Measurements from ENCODE around the gene RAB40B.

RAB40B gene

DNA sequence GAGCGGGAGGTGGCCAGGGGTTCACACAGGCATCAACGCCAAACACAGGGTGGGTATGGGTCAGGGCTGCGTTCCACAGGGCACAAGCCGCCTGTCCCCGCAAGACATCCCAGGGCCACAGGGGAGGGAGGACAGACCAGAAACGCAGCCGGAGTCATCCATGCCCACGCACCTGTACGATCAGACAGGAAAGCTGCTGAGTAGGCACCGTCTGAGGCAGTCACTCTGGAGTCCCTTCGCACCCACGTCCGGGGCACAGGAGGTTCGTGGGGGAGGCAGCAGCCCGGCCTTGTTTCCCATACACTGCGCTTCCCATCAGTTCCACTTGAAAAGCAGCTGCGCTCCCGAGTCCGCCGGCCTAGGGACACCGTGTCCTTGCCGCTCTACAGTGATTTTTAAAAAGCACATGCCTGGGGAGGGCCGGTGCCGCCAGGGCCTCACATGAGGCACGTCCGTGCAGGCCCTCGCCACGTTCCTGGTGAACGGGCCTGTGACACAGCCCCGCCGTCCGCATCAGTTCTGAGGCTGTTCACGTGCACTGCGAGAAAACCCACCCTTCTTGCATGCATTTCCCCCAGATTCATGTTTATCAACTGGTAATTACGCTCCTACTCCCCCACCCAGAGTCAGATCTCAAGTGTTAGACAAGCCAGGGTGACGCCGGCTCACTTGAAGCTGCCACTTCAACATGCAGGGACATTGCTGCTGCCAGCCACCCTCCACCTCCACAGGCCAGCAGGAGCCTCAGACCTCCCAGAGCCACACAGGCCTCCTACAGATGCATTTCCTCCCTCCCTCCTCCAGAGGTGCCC lies 85.0 kb downstream of the RAB40B start:
- peak; percentile 66 for DNase-seq

DNA sequence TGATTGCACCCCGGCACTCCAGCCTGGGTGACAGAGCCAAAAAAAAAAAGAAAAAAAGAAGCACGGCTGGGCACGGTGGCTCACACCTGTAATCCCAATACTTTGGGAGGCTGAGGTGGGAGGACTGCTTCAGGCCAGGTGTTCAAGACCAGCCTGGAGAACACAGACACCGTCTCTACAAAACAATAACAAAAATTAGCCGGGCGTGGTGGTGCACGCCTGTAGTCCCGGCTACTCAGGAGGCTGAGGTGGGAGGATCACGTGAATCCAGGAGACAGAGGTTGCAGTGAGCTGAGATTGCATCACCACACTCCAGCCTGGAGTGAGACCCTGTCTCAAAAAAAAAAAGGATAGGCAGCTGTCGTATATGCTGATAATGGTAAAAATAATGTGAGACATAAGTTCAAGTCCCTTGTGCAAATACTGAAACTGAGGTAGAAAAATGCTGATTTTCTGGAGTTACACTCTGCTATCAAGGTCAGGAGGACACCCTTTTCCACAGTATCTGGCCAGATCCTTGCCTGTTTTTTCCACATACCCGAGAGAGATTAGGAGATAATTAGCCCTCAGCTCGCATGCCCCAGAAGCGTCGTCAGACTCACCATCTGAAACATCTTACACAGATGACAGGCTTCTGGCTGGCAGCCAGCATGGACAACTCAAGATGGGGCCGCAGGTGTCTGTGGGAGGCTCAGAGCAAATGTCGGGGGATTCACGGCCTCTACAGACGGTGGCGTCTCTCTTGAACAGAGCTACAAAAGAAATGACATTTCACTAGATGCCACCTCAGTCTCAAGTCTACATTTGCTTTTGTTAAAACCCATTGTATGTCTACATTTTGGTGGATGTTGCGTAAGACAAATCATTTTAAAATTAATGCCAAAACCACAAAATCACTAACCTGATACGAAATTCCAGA lies 87.1 kb downstream of the RAB40B start:
- peak; percentile 17 for DNase-seq

DNA sequence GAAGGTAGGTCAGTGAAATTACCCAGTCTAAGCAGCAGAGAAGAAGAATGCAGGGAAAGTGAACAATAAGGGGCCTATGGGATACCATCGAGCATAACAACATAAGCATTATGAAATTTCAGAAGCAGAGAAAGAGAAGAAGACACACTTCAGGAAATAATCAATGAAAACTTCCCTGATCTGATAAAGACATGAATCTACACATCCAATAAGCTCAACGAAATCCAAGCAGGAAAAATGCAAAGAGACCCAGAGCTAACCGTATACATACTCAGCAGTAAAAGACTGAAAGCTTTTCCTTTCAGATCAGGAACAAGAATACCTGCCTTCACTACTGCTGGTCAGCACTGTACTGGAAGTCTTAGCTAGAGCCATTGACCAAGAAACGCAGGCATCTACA lies 88.8 kb downstream of the RAB40B start:
- no peak for DNase-seq

DNA sequence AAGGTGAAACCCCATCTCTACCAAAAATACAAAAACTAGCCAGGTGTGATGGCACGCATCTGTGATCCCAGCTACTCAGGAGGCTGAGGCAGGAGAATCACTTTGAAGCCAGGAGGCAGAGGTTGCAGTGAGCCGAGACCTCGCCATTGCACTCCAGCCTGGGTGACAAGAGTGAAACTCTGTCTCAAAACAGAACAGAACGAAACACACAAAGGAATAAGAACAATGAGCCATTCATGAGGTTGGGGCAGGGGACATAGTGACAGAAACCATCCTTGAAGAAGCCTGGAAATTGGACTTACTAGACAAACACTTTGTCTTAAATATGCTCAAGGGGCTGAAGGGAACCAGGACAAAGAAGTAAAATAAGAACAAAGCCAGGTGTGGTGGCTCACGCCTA lies 89.7 kb downstream of the RAB40B start:
- DNase-seq = no peak

DNA sequence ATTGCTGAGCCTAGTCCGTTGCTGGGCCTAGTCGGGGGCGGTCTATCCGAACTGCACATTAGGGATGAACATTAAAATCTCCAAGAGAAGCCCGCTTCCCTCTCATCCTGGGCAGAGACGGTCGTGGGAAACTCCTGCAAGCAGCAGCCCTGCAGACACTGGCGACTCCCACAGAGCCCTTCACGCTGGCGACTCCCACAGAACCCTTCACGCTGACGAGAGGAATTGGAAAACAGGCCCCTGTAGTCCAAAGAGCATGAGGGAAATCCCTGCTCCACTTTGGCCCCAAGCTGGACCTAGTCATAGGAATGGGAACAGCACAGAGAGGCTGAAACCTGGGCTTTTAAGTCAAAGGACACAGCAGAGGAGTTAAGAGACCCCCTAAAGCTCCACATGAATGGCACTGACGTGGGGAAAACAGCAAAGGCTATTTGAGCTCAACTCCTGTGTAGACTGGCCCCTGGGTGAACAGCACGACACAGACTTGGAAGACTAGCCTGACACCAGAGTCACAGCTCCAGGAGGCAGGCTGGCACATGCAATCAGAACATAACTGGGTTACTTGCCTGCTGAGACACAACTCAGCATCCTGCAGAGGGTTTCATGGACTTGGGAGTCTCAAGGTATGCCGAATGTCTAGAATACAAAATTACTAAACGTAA lies 92.4 kb downstream of the RAB40B start:
- no peak for DNase-seq
